HepG2 (cell line): Measurements from ENCODE around the gene BTG2. TPM values are rescaled to one million over a fixed set of nuclear protein-coding genes. Genes with fewer than 3 reads are reported as not detected.

Source experiments
- EP300 ChIP-seq, 3 experiments: sonication (generic) in 1 of 3; formaldehyde crosslinking in 1 of 3; IDR thresholded peaks; 2 replicates each; pipeline versions ENCODE4 v1.5.1 to v1.6.1; 2011 to 2020; ENCODE audit warnings: low read depth in 2 of 3, low read length in 2 of 3, borderline replicate concordance in 1 of 3, improper control_type of control experiment in 1 of 3, mild to moderate bottlenecking in 1 of 3, missing genetic modification reagents in 1 of 3, moderate library complexity in 1 of 3
- EZH2 ChIP-seq: conservative IDR thresholded peaks from 2 replicates; pipeline ENCODE4 v1.6.1; 2012; ENCODE audit warnings: mild to moderate bottlenecking, low read depth, low read length, moderate library complexity
- KDM2A ChIP-seq: sonication (generic); formaldehyde crosslinking; IDR thresholded peaks from 2 replicates; pipeline ENCODE4 v1.4.0; 2020; ENCODE audit warnings: low read depth, missing genetic modification reagents, borderline replicate concordance
- MYC ChIP-seq: sonication (generic); formaldehyde crosslinking; IDR thresholded peaks from 2 replicates; pipeline ENCODE4 v1.9.0; 2021; ENCODE audit warnings: missing genetic modification reagents, borderline replicate concordance
- NR2F1 ChIP-seq, 2 experiments: fragments of 450-650 bp in 1 of 2; formaldehyde crosslinking in 1 of 2; IDR thresholded peaks; 2 replicates each; pipeline versions ENCODE4 v1.5.0 to v1.6.1; 2016 to 2020; ENCODE audit warnings: mild to moderate bottlenecking in 1 of 2, missing compliant biosample characterization in 1 of 2, missing genetic modification reagents in 1 of 2, moderate library complexity in 1 of 2
- ONECUT2 ChIP-seq: sonication (generic); formaldehyde crosslinking; IDR thresholded peaks from 2 replicates; pipeline ENCODE4 v1.4.0; 2020; ENCODE audit warnings: missing genetic modification reagents
- PAXIP1 ChIP-seq: sonication (generic); formaldehyde crosslinking; conservative IDR thresholded peaks from 2 replicates; pipeline ENCODE4 v1.4.0; 2020; ENCODE audit warnings: mild to moderate bottlenecking, missing genetic modification reagents, moderate library complexity
- SOX13 ChIP-seq, 3 experiments: fragments of 450-650 bp in 1 of 3; sonication (generic) in 1 of 3; formaldehyde crosslinking in 1 of 3; IDR thresholded peaks in 2 of 3; conservative IDR thresholded peaks in 1 of 3; 2 replicates each; pipeline versions ENCODE4 v1.5.0 to v1.6.1; 2016 to 2020; ENCODE audit warnings: antibody characterized with exemption in 1 of 3, mild to moderate bottlenecking in 1 of 3, missing compliant biosample characterization in 1 of 3, missing genetic modification reagents in 1 of 3, moderate library complexity in 1 of 3
- UBTF ChIP-seq: sonication (generic); formaldehyde crosslinking; IDR thresholded peaks from 2 replicates; pipeline ENCODE4 v1.4.0; 2020; ENCODE audit warnings: mild to moderate bottlenecking, missing genetic modification reagents
- ZFP36L1 ChIP-seq: sonication (generic); formaldehyde crosslinking; IDR thresholded peaks from 2 replicates; pipeline ENCODE4 v1.8.0; 2022; ENCODE audit warnings: mild to moderate bottlenecking, missing genetic modification reagents, moderate library complexity
- ZNF274 ChIP-seq: sonication (generic); formaldehyde crosslinking; IDR thresholded peaks from 2 replicates; pipeline ENCODE4 v1.5.1; 2020; ENCODE audit warnings: mild to moderate bottlenecking, missing genetic modification reagents
- ZNF33B ChIP-seq: sonication (generic); formaldehyde crosslinking; IDR thresholded peaks from 2 replicates; pipeline ENCODE4 v1.5.1; 2020; ENCODE audit warnings: mild to moderate bottlenecking, missing genetic modification reagents
- ZNF350 ChIP-seq: sonication (generic); formaldehyde crosslinking; IDR thresholded peaks from 2 replicates; pipeline ENCODE4 v1.4.0; 2020; ENCODE audit warnings: mild to moderate bottlenecking, low read depth, missing genetic modification reagents, borderline replicate concordance
- ZNF441 ChIP-seq: sonication (generic); formaldehyde crosslinking; IDR thresholded peaks from 2 replicates; pipeline ENCODE4 v1.7.0; 2021; ENCODE audit warnings: missing genetic modification reagents, borderline replicate concordance
- ZNF883 ChIP-seq: sonication (generic); formaldehyde crosslinking; IDR thresholded peaks from 2 replicates; pipeline ENCODE4 v1.5.1; 2020; ENCODE audit warnings: mild to moderate bottlenecking, missing genetic modification reagents; ENCODE audit errors: not compliant biosample characterization
- polyA plus RNA-seq, 8 experiments: library from polyadenylated mRNA; depleted of rRNA in 3 of 8; stranded (reverse) in 7 of 8; unstranded in 1 of 8; fragments of >200 nt; fragmentation: Illumina TruSeq in 4 of 8; extraction: Trizol in 4 of 8; gene quantifications; 2 replicates each; pipeline versions ENCODE4 v1.2.1 to v1.2.3, GENCODE V29; 2011 to 2016; ENCODE audit warnings: low read depth in 4 of 8, missing spikeins in 1 of 8, mixed read lengths in 1 of 8; ENCODE audit not compliant: insufficient read depth in 1 of 8
- total RNA-seq, 5 experiments: library from RNA; depleted of rRNA; stranded (reverse); fragments of >200 nt; fragmentation: Illumina TruSeq; extraction: Trizol; gene quantifications; 2 replicates each; pipeline ENCODE4 v1.2.3, GENCODE V29; 2016; ENCODE audit warnings: low read depth in 1 of 5
- TF ChIP-seq, protein P1 (sequence below): sonication (generic); formaldehyde crosslinking; IDR thresholded peaks from 2 replicates; pipeline ENCODE4; 2020; ENCODE audit warnings: missing genetic modification reagents, mild to moderate bottlenecking, borderline replicate concordance

Gene BTG2
- total and polyA plus RNA-seq, 2 of the 13 experiments (the other 11 are each of a cell fraction or from before 2014, with no cell fraction given) = 13.6 to 18.3 TPM

DNA sequence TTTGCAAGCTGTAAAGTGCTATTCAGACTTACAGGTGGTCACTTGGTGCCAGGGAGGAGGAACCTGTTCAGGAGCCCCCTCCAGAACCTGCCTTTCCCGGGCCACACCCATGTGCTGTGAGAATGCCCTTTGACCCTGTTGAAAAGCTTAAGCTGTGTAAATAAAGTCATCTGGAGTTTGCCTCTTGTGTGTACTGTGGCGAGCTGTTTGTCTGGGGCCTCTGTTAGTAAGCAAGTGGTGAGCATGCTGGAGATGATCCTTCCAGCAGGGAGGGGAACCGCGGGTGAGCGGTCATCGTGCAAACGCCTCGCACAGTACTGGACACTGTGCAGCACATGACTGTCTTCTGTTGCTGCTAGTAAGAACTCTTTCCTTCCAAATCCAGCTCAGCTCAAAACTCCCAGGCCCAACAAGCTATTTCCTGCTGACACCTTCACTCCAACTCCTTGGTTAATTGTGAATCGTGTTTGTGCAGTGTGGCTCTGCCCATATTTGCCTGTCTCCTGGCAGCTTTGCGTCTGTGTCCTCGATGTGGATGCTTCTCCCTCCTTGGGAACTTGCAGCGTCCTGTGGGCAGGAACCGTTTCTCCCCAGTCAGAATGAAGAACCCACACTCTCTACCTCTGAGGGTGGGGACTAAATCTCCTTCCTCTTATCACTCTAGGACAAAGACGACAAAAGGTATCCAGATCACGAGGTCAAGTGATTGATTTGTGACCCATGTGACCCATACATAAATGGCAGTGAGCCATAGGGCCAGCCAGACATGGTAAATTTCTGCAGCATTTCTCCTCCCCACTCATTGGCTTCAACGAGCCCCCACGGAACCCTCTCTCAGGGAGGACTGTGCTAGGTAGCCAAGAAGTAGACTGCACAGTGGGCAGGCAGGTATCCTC lies 13.9 kb upstream of the BTG2 start (continued):
- TF ChIP-seq ZNF33B (CRISPR knock-in tag) (0 out of 2 replicates have a peak, but pooled peaks have one; percentile 23), ZNF883 (CRISPR knock-in tag) (peak; percentile 15), ZNF350 (0 out of 2 replicates have a peak, but pooled peaks have one; percentile 32), NR2F1 (CRISPR knock-in tag; IDR thresholded peaks at IDR 0.05) (peak in 1 of 2 experiments; percentile 38; a peak in 1 of 4 replicates), PAXIP1 (CRISPR knock-in tag) (peak; percentile 64), UBTF (0 out of 2 replicates have a peak, but pooled peaks have one; percentile 27), ZNF441 (CRISPR knock-in tag) (peak; percentile 47; the same call in 1 of the 2 replicates), ZNF274 (0 out of 2 replicates have a peak, but pooled peaks have one; percentile 48), MYC (CRISPR knock-in tag) (0 out of 2 replicates have a peak, but pooled peaks have one; percentile 13), KDM2A (CRISPR knock-in tag) (0 out of 2 replicates have a peak, but pooled peaks have one; percentile 21), ZFP36L1 (CRISPR knock-in tag) (0 out of 2 replicates have a peak, but pooled peaks have one; percentile 49), EP300 (IDR thresholded peaks at IDR 0.05; ENCODE audit: low read depth in 2 of 2, low read length in 2 of 2) (0 out of 4 replicates have a peak, but pooled peaks of 1 of the 2 experiments have one; percentile 39), EP300 (CRISPR knock-in tag; IDR thresholded peaks at IDR 0.05; ENCODE audit: borderline replicate concordance) (no peak), EZH2 (no peak), ONECUT2 (CRISPR knock-in tag) (no peak), SOX13 (IDR thresholded peaks at IDR 0.05) (no peak), SOX13 (CRISPR knock-in tag; conservative IDR thresholded peaks at IDR 0.05 in 1 of 2, IDR thresholded peaks at IDR 0.05 in 1 of 2) (0 out of 4 replicates have a peak, but pooled peaks of 1 of the 2 experiments have one; percentile 12)
- TF ChIP-seq, protein P1, sequence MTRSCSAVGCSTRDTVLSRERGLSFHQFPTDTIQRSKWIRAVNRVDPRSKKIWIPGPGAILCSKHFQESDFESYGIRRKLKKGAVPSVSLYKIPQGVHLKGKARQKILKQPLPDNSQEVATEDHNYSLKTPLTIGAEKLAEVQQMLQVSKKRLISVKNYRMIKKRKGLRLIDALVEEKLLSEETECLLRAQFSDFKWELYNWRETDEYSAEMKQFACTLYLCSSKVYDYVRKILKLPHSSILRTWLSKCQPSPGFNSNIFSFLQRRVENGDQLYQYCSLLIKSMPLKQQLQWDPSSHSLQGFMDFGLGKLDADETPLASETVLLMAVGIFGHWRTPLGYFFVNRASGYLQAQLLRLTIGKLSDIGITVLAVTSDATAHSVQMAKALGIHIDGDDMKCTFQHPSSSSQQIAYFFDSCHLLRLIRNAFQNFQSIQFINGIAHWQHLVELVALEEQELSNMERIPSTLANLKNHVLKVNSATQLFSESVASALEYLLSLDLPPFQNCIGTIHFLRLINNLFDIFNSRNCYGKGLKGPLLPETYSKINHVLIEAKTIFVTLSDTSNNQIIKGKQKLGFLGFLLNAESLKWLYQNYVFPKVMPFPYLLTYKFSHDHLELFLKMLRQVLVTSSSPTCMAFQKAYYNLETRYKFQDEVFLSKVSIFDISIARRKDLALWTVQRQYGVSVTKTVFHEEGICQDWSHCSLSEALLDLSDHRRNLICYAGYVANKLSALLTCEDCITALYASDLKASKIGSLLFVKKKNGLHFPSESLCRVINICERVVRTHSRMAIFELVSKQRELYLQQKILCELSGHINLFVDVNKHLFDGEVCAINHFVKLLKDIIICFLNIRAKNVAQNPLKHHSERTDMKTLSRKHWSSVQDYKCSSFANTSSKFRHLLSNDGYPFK = no peak
